GM18870 (cell line): ENCODE measurements around the gene CAP2.
A peak's percentile ranks its signal among the peaks of the same experiment; 100 is the strongest.
"Not testable (repeated sequence)": the region's sequence is repeated elsewhere in the genome, so short reads cannot be mapped to it uniquely, and the experiment has no call there.

ENCODE experiments used
- ATAC-seq: cut with Tn5 transposase; IDR thresholded peaks from one replicate; pipeline ENCODE4 v1.9.1; 2021; ENCODE audit warnings: moderate library complexity; ENCODE audit not compliant: unreplicated experiment

Gene CAP2

GRCh38 chr6:17562636-17563035 is 169.2 kb downstream of the CAP2 start:
- no peak for ATAC-seq

- no peak for ATAC-seq
Observed at GRCh38 chr6:17565399-17565798, 172.0 kb downstream of the CAP2 start.

- no peak for ATAC-seq
Observed at GRCh38 chr6:17574866-17575560, 181.6 kb downstream of the CAP2 start.

- no peak for ATAC-seq
Observed at GRCh38 chr6:17577059-17577458, 183.7 kb downstream of the CAP2 start.

GRCh38 chr6:17580518-17581048 is 187.2 kb downstream of the CAP2 start:
- no peak for ATAC-seq

GRCh38 chr6:17581282-17581681 is 187.9 kb downstream of the CAP2 start:
- ATAC-seq, result not testable (repeated sequence)

GRCh38 chr6:17583811-17584210 is 190.4 kb downstream of the CAP2 start:
- no peak for ATAC-seq

GRCh38 chr6:17584241-17584803 is 190.9 kb downstream of the CAP2 start:
- no peak for ATAC-seq

- ATAC-seq, result no peak
Observed at GRCh38 chr6:17585766-17586490, 192.5 kb downstream of the CAP2 start.

- not testable (repeated sequence) for ATAC-seq
Observed at GRCh38 chr6:17586623-17587022, 193.2 kb downstream of the CAP2 start.

GRCh38 chr6:17588011-17588410 is 194.6 kb downstream of the CAP2 start:
- no peak for ATAC-seq

- ATAC-seq, result no peak
Observed at GRCh38 chr6:17589406-17590096, 196.2 kb downstream of the CAP2 start.

- no peak for ATAC-seq
Observed at GRCh38 chr6:17591287-17591686, 197.9 kb downstream of the CAP2 start.

- ATAC-seq, result no peak
Observed at GRCh38 chr6:17593246-17593645, 199.9 kb downstream of the CAP2 start.

- ATAC-seq, result no peak
Observed at GRCh38 chr6:17596085-17596484, 202.7 kb downstream of the CAP2 start.

GRCh38 chr6:17599877-17600526 is 206.6 kb downstream of the CAP2 start, which contains the start of gene FAM8A1:
TSS of gene FAM8A1 (plus strand) at chr6:17600302. CDS start at chr6:17600410, 108 bp downstream.
- ATAC-seq, result peak; percentile 68

- ATAC-seq, result peak; percentile 45
Observed at GRCh38 chr6:17600527-17601385, 207.4 kb downstream of the CAP2 start.

- ATAC-seq, result no peak
Observed at GRCh38 chr6:17601386-17601703, 207.9 kb downstream of the CAP2 start.

GRCh38 chr6:17602888-17603287 is 209.5 kb downstream of the CAP2 start:
- no peak for ATAC-seq

GRCh38 chr6:17606606-17607005 is 213.2 kb downstream of the CAP2 start:
- ATAC-seq, result no peak
